Cardiac septum (tissue), 1 donor: ENCODE measurements around the gene ADGRB3. TPM values are rescaled to one million over a fixed set of nuclear protein-coding genes. Genes with fewer than 3 reads are reported as not detected.
"Not testable (repeated sequence)": the region's sequence is repeated elsewhere in the genome, so short reads cannot be mapped to it uniquely, and the experiment has no call there.

Experiments used
- DNase-seq: peaks from one replicate; pipeline ENCODE4 v3.0.0-alpha.2; 2020; ENCODE audit warnings: low spot score
- intact Hi-C: fragments of 100-400 bp; cut with DNase I; formaldehyde crosslinking; loops from one replicate; pipeline ENCODE4 v1.14.0; 2022
- total RNA-seq: library from RNA; stranded (reverse); fragmentation: NEBNext Ultra II Directional; extraction: Animal tissue kit (Norgen Biotek cat#: 25700); gene quantifications from one replicate; pipeline ENCODE4 v1.2.1, GENCODE V29; 2021
- donor health status: DM: no; HTN: no; CAD: no.

The ADGRB3 gene
- total RNA-seq, 1 donor from 2014 or later = 0.51 TPM

GRCh38 chr6:68975816-68976215 is 340.7 kb downstream of the ADGRB3 start:
- no peak for DNase-seq
- intact Hi-C loops = loop anchor here (10.0 kb wide), 1 partner anchor 169 kb away; no protein-coding TSS in a partner anchor

- DNase-seq = no peak
- intact Hi-C loops = loop anchor here (10.0 kb wide), 1 partner anchor 169 kb away; no protein-coding TSS in a partner anchor
Measured at GRCh38 chr6:68976260-68976659, 341.2 kb downstream of the ADGRB3 start.

GRCh38 chr6:68978411-68978810 is 343.3 kb downstream of the ADGRB3 start:
- DNase-seq = no peak
- intact Hi-C loops = loop anchor here (10.0 kb wide), 1 partner anchor 166 kb away; no protein-coding TSS in a partner anchor

GRCh38 chr6:68981668-68982067 is 346.6 kb downstream of the ADGRB3 start:
- not testable (repeated sequence) for DNase-seq

GRCh38 chr6:68988698-68989097 is 353.6 kb downstream of the ADGRB3 start:
- DNase-seq = no peak
- intact Hi-C loops = no loop called here

More at GRCh38 chr6:68981668-68982067, 346.6 kb downstream of the ADGRB3 start:
- intact Hi-C loops = not testable (repeated sequence)

- no peak for DNase-seq
- intact Hi-C loops = no loop called here
Measured at GRCh38 chr6:68990317-68990716, 355.2 kb downstream of the ADGRB3 start.

GRCh38 chr6:68993911-68994310 is 358.8 kb downstream of the ADGRB3 start:
- no peak for DNase-seq
- intact Hi-C loops = no loop called here

- intact Hi-C loops = no loop called here
- no peak for DNase-seq
Measured at GRCh38 chr6:68994521-68994920, 359.4 kb downstream of the ADGRB3 start.

GRCh38 chr6:69005199-69005598 is 370.1 kb downstream of the ADGRB3 start:
- intact Hi-C loops = no loop called here
- no peak for DNase-seq

GRCh38 chr6:69007781-69008180 is 372.7 kb downstream of the ADGRB3 start:
- DNase-seq = no peak
- intact Hi-C loops = no loop called here

GRCh38 chr6:69012211-69012610 is 377.1 kb downstream of the ADGRB3 start:
- no peak for DNase-seq
- intact Hi-C loops = no loop called here

- DNase-seq = no peak
- intact Hi-C loops = no loop called here
Measured at GRCh38 chr6:69012876-69013275, 377.8 kb downstream of the ADGRB3 start.

GRCh38 chr6:69018906-69019305 is 383.8 kb downstream of the ADGRB3 start:
- intact Hi-C loops = no loop called here
- no peak for DNase-seq

GRCh38 chr6:69019832-69020231 is 384.8 kb downstream of the ADGRB3 start:
- no peak for DNase-seq
- intact Hi-C loops = no loop called here

- DNase-seq = no peak
- intact Hi-C loops = no loop called here
Measured at GRCh38 chr6:69022993-69023392, 387.9 kb downstream of the ADGRB3 start.

- intact Hi-C loops = no loop called here
- DNase-seq = no peak
Measured at GRCh38 chr6:69026243-69026642, 391.2 kb downstream of the ADGRB3 start.

GRCh38 chr6:69026715-69027114 is 391.6 kb downstream of the ADGRB3 start:
- no peak for DNase-seq
- intact Hi-C loops = no loop called here

- no peak for DNase-seq
- intact Hi-C loops = no loop called here
Measured at GRCh38 chr6:69027861-69028260, 392.8 kb downstream of the ADGRB3 start.

GRCh38 chr6:69038841-69039240 is 403.8 kb downstream of the ADGRB3 start:
- DNase-seq = no peak
- intact Hi-C loops = no loop called here

- intact Hi-C loops = no loop called here
Measured at GRCh38 chr6:69042297-69042696, 407.2 kb downstream of the ADGRB3 start.

GRCh38 chr6:69044534-69044933 is 409.5 kb downstream of the ADGRB3 start:
- DNase-seq = no peak
- intact Hi-C loops = no loop called here

More at GRCh38 chr6:69042297-69042696, 407.2 kb downstream of the ADGRB3 start:
- no peak for DNase-seq

- intact Hi-C loops = no loop called here
Measured at GRCh38 chr6:69059413-69059812, 424.3 kb downstream of the ADGRB3 start.

More at GRCh38 chr6:69059413-69059812, 424.3 kb downstream of the ADGRB3 start:
- DNase-seq = no peak
